Kidney (tissue), 14 donors: Measurements from ENCODE around the gene ADARB2. TPM values are rescaled to one million over a fixed set of nuclear protein-coding genes. Genes with fewer than 3 reads are reported as not detected.

Experiments used
- DNase-seq, 5 donors: peaks; one replicate each; pipeline ENCODE4 v3.0.0-alpha.2; 2013 to 2020
- FAIRE-seq: peaks from 2 replicates; lab custom pipeline; 2012; peaks lifted over from hg19 to GRCh38; lab: Jason Lieb, UNC
- H3K27ac ChIP-seq, 2 donors: one replicate each; pipeline ENCODE4 v1.7.0; 2013; ENCODE audit warnings: low read depth in 2 of 2, low read length in 2 of 2, inconsistent platforms in 1 of 2
- H3K27me3 ChIP-seq: one replicate; pipeline ENCODE4 v1.7.1; 2013; ENCODE audit warnings: low read length, inconsistent platforms; ENCODE audit not compliant: control insufficient read depth, insufficient read depth
- H3K36me3 ChIP-seq, 3 donors: one replicate each; pipeline versions ENCODE4 v1.7.0 to v1.7.1; 2013; ENCODE audit warnings: low read length in 3 of 3, control low read depth in 1 of 3, inconsistent platforms in 1 of 3; ENCODE audit not compliant: insufficient read depth in 3 of 3, control insufficient read depth in 2 of 3
- H3K4me1 ChIP-seq, 3 donors: one replicate each; pipeline versions ENCODE4 v1.7.0 to v1.7.1; 2013; ENCODE audit warnings: low read length in 3 of 3, inconsistent platforms in 1 of 3, low read depth in 1 of 3; ENCODE audit not compliant: control insufficient read depth in 2 of 3, insufficient read depth in 2 of 3
- H3K4me3 ChIP-seq, 3 donors: one replicate each; pipeline versions ENCODE4 v1.7.0 to v1.8.1; 2013; ENCODE audit warnings: low read length in 3 of 3, control low read depth in 1 of 3, inconsistent platforms in 1 of 3
- H3K9ac ChIP-seq, 3 donors: one replicate each; pipeline versions ENCODE4 v1.7.0 to v1.7.1; 2013; ENCODE audit warnings: low read length in 3 of 3, control low read depth in 1 of 3, inconsistent platforms in 1 of 3
- H3K9me3 ChIP-seq, 3 donors: one replicate each; pipeline versions ENCODE4 v1.7.0 to v1.7.1; 2013; ENCODE audit warnings: low read length in 3 of 3, control low read depth in 1 of 3, inconsistent platforms in 1 of 3; ENCODE audit not compliant: control insufficient read depth in 2 of 3, insufficient read depth in 1 of 3
- CTCF ChIP-seq: IDR thresholded peaks from 3 replicates; pipeline ENCODE4 v1.5.1; 2012; ENCODE audit warnings: mild to moderate bottlenecking, moderate library complexity, borderline replicate concordance; ENCODE audit not compliant: insufficient read depth; ENCODE audit errors: extremely low read depth
- intact Hi-C: fragments of 100-400 bp; cut with DNase I; formaldehyde crosslinking; loops from one replicate; pipeline ENCODE4 v1.11.1; 2022
- polyA plus RNA-seq: library from polyadenylated mRNA; stranded (reverse); fragments of 350-450 nt; fragmentation: Illumina TruSeq; extraction: RNeasy Lipid Tissue Mini Kit (QIAGEN cat#74804); gene quantifications from one replicate; pipeline ENCODE4 v1.2.3, GENCODE V29; 2014; ENCODE audit warnings: low read depth, low replicate concordance; ENCODE audit not compliant: insufficient read depth
- total RNA-seq: library from RNA; stranded (reverse); fragmentation: NEBNext Ultra II Directional; extraction: Animal tissue kit (Norgen Biotek cat#: 25700); gene quantifications from one replicate; pipeline ENCODE4 v1.2.1, GENCODE V29; 2021
- donor health status: control.
- donor health status: control.
- donor health status: control.
- donor health status: control.
- donor health status: control.
- donor health status: DM: yes; HTN: yes; CAD: no.
- donor health status: Normal renal cell carcinoma (clear cell type).

Gene ADARB2
- total and polyA plus RNA-seq, 2 donors from 2014 or later: 1.0 to 1.3 TPM

GRCh38 chr10:1368842-1369171 is 368.5 kb downstream of the ADARB2 start:
- intact Hi-C loops: no loop called here
- FAIRE-seq: no peak
- peak in 4 of 5 donors; percentile 64 to 79 (median 73) for DNase-seq
- no peaks in the 10 kb centered on the region for H3K27me3 ChIP-seq
- TF ChIP-seq CTCF: peak; percentile 41
- H3K9me3 ChIP-seq: no peaks in the 10 kb centered on the region
- H3K27ac ChIP-seq: no peak overlapping the region
- no peak overlapping the region for H3K9ac ChIP-seq
- no peaks in the 10 kb centered on the region for H3K36me3 ChIP-seq
- no peak overlapping the region for H3K4me3 ChIP-seq
- no peaks in the 10 kb centered on the region for H3K4me1 ChIP-seq

GRCh38 chr10:1367938-1368841 is 369.1 kb downstream of the ADARB2 start:
- no peak overlapping the region for H3K4me3 ChIP-seq
- no peaks in the 10 kb centered on the region for H3K36me3 ChIP-seq
- no peak overlapping the region for H3K9ac ChIP-seq
- no peaks in the 10 kb centered on the region for H3K27me3 ChIP-seq
- no peak for DNase-seq
- intact Hi-C loops: no loop called here
- no peaks in the 10 kb centered on the region for H3K4me1 ChIP-seq
- FAIRE-seq: no peak
- no peaks in the 10 kb centered on the region for H3K9me3 ChIP-seq
- no peak overlapping the region for H3K27ac ChIP-seq
- no peak for TF ChIP-seq CTCF

- no peak for DNase-seq
- no peak for FAIRE-seq
- H3K27ac ChIP-seq: no peak overlapping the region
- H3K4me3 ChIP-seq: no peak overlapping the region
- no peaks in the 10 kb centered on the region for H3K4me1 ChIP-seq
- TF ChIP-seq CTCF: no peak
- no peaks in the 10 kb centered on the region for H3K36me3 ChIP-seq
- intact Hi-C loops: no loop called here
- no peaks in the 10 kb centered on the region for H3K27me3 ChIP-seq
- no peak overlapping the region for H3K9ac ChIP-seq
- H3K9me3 ChIP-seq: no peaks in the 10 kb centered on the region
Measured at GRCh38 chr10:1366811-1367425, 370.4 kb downstream of the ADARB2 start.
